D341Med (cell line): ENCODE results near the gene BTG4.
A peak's percentile ranks its signal among the peaks of the same experiment; 100 is the strongest.

ENCODE experiments used
- DNase-seq: peaks from one replicate; pipeline ENCODE4 v3.0.0; 2012; ENCODE audit warnings: low spot score

Gene BTG4

DNA sequence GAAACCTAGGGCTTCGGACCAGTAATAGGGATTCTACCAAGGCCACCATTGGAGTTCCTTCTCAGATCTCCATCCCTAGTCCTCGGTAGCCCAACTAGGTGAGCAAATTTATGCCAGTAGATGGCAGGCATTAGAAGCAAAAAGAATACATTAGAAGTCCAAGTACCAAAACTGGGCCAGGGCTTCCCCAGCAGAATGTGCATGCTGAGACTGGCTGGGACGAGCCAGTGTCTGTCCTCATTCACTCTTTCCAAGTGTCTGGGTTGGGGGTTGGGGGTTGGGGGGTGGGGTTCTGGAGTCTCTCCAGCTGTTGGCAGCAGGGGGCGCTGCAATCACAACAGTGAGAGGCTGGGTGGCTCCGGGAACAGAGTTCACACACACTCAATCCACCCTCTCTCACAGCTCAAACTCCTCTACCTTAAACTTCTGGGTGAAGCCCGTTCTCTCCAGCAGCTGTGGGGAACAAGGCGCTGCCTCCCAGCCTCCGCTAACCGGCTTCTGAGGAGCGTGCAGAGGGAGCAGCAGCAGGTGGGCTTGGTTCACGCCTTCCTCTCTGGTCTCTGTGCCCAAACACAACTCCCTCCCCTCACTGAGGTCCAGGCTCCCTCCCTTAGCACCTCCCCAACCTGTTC is 57.5 kb downstream of the BTG4 start:
- peak; percentile 83 for DNase-seq

DNA sequence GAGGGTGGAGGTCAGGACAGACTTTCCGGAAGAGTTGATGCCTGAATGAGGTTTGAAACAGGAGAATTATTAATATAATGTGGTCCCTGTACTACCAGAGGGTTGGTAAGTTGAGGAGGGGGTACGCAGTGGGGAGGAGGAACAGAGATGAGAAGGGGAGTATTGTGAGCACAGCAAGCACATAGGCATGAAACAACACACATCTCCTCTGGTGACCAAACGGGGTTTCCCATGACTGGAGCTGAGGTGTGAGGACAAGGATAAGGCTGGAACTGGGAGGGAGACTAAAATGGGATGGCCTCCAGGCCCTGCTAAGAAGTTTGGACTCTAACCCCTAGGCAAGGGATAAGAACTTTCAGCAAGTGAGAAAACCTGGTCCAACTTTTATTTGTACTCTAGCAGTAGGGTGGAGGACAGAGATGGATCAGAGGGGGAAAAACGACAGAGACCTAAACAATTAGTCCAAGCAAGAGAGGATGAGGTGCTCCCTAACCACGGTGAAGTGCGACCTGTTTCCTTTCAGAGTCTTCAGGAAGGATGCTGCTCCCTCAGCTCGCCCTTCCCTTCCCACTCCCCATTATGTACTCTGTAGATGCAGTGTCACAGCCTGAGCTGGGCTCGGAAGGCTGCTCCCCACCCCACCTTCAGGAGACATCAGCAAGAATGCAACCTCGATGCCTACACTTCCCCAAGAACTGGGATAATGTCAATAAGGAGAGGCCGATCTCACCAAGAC is 59.2 kb downstream of the BTG4 start:
- DNase-seq, result no peak

DNA sequence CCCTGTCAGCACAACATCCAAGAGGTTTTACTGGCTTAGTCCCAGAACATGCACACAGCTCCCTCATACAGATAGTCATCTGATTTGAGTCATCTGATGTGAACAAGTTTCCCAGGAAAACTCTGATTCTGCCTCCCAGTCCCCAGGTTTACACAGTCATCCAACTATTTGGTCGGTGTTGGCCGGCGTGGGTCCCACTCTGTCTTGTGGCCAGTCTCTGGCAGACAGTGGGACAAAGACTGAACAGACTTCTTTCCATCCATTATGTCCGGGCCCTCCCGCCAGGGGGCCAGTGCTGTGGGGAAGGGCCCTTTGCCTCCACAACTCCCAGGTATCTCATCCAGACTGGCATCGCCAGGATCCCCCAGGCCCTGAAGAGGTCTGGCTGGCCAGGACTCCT is 60.0 kb downstream of the BTG4 start:
- DNase-seq, result no peak

DNA sequence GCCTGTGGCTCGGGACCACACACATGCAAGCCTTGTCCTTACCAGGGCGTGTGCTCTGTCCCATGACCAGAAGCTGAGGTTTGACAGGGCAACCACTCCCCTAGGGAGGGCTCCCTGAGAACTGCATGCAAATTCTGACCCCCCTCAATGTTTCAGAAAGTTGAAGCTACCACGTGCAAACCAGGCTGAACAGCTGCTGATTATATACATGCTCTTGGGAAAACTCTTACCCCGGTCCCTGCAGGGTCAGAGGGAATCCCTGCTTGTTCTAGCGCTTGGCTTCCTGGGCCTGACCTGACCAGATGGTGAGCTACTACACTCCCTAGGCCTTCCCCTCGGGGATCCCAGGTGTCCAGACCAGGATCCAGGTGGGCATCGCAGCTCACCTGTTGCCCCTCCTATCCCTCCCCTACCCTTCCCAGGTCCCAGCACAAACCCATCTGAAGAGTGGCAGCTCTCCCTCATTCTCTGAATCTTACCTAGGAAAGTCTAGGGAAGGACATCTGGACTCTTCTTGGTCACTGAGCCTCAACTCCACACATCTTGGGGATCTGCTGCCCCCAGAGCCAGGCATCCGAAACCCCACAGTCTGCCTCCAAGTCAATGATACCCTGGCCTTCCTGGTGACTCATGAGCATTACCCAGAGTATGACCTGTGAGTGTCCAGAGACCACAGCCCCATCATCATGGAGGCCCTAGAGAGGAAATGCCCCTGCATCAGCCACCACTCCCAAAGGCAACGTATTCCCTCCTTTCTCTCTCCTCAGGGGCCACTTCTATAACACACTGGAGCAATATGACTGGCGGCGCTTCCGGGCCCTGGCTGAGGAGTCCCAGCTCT is 61.5 kb downstream of the BTG4 start:
- no peak for DNase-seq

DNA sequence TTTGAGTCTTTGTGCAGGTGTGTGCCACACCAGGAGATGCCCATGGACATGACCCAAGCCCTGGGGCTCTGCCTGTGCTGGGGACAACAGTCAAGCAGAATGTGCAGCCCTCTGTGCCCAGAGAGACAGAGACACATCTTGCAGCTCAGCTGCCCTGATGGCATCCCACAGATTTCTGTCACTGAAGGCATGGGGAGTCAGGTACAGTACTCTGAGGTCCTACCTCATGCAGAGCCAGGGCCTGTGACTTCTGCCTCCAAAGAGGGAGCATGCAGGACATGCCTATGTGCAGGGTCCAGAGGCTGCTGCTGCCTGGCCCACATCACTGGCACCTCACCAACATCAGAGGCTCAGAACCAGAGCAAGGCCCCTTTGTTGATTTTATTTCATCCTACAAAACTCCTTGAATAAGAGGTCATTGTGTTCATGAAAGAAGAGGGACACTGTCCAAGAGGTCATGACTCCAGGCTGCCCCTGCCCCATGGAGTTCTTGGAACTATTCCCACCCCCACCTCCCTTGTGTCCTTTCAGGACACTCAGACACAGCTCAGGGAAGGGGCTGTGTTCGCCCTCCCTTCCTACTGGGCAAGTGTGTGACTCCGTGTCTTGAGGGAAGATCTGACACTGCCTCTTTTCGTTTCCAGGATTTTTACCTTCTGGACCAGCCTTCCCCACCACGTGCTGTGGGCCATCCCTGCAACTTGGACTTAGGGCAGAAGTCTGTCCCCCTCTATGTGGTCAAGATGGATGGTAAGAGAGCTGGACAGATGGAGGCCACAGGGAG is 62.3 kb downstream of the BTG4 start:
- DNase-seq, result no peak

DNA sequence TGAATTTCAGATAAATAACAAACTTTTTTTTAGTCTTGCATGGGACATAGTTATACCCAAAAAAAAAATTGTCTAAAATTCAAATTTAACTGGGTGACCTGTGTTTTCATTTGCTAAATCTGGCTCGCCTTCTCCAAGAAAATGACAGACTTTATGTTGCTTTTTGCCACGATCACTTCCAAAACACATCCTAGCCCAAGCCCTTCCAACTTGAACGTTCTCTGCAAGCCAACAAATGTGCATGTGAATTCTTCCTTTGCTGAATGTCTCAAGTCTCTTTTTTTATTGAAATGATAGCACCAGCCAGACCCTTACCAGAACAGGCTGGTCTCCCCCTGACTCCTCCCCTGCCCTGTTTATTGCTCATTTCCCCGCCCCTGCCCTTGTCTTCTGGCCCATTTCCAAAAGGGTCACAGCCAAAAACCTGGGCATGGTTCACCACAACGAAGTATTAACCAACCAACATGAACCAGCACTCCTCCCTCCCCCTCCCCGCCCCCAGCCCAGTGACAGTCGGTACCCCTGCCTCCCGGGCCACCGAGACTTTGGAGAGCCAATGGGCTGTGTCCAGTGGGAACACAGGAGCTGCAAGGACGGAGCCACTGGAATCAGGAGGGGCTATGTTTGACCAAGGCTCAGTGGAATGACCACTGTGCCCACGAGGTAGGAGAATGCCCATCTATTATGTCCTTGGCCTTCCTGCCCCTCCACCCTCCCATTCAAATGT is 63.2 kb downstream of the BTG4 start:
- DNase-seq, result no peak

DNA sequence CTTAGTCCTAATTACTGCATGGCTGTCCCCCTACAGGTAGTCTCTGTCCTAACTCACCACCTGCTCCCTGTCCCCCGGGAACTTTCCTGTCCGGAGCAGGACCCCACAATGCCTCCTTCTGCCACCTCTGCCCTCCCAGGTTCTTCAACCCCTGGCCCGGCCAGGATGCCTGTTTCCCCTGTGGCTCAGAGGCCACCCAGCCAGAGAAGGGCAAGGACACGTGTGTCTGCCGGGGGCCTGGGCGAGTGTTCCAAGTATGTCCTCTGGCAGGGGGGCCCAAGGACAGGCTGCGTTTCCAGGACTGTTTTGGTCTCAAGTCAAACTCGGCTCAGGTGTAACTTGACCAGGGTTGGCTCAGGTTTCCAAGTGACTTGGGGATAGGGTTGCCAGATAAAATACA is 63.8 kb downstream of the BTG4 start:
- DNase-seq, result no peak

DNA sequence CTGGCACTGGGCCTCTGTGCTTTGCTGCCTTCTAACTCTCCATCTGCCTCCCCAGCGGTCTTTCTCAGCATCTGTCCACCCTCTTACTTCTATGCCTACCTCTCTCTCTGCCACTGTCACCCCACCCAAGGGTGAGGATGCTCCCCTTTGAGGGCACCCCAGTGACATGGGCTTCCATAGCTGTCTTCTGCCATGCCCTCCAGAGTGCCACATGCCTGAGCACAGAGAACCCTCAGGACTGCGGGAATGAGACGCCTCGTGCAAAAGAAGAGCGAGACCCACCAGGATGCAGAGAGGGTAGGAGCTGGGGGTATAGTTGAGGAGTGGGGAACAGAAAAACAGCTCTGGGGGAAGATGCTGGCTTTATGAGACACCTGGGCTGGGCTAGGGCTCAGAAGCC is 64.3 kb downstream of the BTG4 start:
- no peak for DNase-seq

DNA sequence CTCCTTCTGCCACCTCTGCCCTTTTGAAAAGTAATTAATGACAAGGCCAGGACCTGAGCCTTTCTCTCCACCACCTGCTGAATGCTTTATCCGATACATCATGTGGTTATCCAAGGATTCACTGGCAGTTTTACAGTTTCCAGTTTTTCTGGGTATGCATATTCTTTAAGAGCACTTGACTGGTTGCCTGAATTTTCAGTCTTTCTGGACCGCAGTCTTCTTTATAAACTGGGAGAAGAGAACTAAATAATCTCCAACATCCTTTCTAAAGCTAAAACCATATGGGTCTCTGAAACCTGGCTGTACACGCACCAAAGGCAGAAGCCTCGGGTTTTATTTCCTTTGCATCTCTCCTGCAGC is 65.1 kb downstream of the BTG4 start:
- no peak for DNase-seq

DNA sequence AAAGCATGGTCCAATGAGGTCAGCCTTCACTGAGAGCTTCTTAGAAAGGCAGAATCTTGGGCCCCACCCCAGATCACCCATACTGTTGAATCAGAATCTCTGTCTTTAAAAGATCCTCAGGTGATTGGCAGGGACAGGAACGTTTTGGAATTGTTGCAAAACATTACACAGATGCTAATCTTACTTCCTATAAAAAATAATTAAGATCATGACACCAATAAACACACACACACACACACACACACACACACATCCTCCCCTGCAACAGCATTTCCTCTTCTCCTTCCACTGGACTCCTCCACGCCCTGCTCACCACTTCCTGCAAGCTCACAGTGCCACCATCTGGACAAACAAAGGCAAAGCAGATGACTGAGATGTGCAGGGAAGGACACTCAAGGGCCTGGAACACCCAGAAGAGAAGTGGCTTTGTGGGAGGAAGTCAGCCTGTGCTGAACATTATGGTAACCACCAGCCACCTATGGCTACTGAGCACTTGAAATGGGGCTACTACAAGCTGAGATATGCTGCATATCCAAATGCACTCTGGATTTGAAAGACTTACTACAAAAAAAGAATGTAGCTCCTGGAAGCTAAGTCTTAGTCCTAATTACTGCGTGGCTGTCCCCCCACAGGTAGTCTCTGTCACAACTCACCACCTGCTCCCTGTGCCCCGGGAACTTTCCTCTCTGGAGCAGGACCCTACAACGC is 65.6 kb downstream of the BTG4 start:
- peak; percentile 87 for DNase-seq

DNA sequence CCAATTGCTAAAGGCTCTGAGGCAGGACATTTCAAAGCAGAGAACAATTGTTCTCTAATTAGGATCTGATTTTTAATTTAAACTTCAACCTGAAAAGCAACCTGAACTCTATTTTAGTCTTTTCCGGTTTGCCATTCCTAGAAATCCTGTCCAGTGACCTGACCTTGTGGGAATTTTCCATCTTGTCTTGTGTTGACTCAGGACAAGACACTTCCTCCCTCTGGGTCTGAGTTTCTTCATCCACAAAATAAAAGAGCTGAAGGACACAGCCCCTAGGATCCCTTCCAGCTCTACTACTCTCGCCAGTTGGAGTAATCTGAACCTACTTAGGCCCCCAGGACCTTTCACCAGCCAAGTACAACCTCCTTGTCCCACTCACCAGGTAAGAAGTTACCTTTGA is 66.6 kb downstream of the BTG4 start:
- DNase-seq, result no peak
